GM18498 (cell line): ENCODE data around the gene CANT1.
"Not testable (repeated sequence)": the region's sequence is repeated elsewhere in the genome, so short reads cannot be mapped to it uniquely, and the experiment has no call there.

Experiments used
- ATAC-seq: cut with Tn5 transposase; IDR thresholded peaks from one replicate; pipeline ENCODE4 v1.9.1; 2021; ENCODE audit warnings: mild to moderate bottlenecking, moderate library complexity; ENCODE audit not compliant: unreplicated experiment

CANT1 gene

DNA sequence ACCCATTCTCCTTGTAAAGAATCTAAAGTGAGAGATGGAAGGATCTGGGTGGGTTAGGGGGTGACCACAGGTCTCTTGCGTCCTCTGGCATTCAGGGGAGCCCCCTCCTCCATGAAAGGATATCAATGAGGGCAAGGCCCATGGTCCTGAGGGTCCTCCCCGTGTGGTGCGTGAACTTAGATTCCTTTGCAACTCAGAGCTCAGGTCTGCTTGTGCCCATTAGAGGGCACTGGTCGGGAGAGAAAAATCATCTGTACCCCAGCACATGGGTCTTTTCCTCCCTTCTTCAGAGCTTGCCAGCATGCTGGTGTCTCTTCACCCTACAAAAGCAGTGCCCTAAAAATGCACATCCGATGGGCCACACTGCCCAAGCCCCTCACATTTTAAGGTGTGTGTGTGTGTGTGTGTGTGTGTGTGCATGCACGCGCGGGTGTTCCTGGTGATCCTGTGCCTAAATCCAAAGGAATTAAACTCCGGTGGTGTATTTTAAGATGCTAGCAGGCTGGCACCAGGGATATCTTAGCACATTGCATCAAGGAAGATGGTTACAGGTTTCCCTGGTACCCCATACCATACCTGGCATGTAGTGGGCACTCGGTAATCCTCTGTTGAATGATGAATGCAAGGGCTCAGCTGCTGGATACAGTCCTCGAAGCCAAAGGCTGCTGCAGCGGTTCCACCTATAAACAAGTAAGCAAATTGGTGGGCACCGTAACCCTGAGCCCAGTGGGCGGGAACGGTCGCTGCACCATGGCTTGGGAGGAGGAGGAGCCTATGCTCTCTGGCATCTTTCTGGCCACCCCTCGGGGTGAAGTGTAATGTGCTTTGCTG, 19.1 kb upstream of the CANT1 start:
- no peak for ATAC-seq

DNA sequence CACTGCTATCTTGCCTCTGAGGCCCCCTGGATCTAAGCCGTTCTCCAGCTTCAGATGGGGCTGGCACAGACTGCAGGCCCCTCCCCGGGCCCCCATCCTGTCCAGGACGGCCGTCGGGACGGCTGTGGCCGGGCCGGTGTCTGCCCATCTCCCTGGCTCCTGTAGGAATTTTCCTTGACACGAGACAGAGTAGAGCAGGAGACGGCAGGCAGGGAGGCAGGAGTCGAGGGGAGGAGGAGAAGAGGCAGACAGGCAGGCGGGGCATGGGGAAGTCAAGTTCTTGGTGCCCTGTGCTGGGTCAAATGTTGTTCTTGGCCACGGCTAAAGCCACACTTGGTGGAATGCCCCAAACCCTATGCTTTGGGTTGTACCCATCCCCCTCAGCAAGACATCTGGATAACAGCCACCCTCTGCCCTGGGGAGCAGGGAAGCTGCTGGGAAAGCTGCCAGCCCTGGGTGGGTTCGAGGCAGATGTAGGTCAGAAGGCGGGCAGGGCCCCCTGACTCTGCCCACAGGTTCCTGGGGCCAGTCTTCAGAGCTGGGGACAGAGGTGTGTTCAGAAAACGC, 18.4 kb upstream of the CANT1 start:
- ATAC-seq = no peak

- ATAC-seq = no peak
Observed at GRCh38 chr17:79027274-79027924, 17.8 kb upstream of the CANT1 start.

DNA sequence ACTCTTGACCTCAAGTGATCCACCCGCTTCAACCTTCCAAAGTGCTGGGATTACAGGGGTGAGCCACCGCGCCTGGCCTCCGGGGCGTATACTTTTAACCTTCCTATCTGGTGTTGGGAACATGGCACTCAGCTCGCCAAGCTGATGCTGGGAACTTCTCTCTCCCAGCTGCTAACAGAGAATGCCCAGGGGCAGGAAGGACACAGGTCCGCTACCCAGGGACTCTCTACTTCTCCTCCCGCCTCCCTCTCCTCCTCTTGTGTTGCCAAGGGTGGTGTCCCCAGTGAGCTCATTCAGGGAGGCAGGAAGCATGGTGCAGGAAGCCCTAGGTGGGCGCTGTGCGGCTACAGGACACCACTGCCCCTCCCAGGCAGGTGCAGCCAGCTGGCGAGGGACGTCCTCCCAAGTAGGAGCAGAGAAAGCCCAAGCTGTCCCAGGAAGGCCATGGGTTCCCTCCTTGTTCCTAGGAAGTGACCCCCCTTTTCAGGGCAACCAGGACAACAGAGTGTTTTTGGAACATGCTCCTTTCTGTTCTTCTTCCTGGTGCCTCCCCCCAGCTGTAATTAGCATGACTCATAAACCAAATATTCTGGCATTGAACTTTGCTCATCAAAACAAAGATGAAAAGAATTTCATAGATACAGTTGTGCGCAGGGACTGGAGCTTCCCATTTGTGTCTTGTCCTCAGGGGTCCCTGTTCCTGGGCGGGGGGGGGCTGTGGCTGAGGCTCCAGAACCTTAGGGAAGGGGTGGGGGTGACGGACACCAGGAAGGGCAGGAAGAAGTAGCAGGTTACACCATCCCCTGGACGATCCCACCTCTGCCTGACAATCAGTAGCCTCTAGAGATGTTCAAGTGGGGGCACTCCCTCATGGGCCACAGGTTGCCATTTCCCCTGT, 17.1 kb upstream of the CANT1 start:
- no peak for ATAC-seq

- no peak for ATAC-seq
Observed at GRCh38 chr17:79024901-79025737, 15.6 kb upstream of the CANT1 start.

DNA sequence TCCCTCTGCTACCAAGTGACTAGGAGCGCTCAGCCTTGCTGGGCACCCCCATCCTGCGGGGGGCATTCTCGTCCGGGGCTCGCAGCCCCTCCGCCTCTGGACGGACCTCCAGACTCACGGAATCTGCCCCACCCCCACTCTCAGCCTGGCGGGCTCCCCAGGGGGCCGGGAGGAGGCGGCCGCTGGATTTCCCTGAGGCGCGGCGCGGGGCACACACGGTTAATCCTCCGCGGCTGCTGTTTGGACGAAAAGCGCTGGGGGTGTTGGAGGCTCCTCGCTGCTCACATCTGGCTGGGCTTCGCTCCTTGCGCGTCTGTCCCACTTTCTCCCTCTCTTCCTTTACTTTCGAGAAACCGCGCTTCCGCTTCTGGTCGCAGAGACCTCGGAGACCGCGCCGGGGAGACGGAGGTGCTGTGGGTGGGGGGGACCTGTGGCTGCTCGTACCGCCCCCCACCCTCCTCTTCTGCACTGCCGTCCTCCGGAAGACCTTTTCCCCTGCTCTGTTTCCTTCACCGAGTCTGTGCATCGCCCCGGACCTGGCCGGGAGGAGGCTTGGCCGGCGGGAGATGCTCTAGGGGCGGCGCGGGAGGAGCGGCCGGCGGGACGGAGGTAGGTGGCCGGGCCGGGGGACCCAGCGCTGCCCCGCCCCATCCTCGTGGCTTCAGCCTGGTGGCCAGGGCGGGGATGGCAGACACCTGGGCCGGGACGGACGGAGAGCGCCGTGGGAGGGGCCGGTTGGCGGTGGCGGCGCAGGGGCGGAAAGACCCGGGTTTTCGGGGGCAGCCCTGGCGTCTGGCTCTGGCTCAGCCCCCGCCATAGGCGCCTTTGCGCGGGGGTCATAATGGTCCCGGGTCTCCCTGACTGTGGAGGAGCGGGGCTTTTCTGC, 14.6 kb upstream of the CANT1 start, which contains the start of gene C1QTNF1:
Gene C1QTNF1, plus strand, starts transcription at position 284 of the 886 bp plus-strand sequence. CDS start 19,800 bp downstream, outside the sequence.
- ATAC-seq = no peak

GRCh38 chr17:79023180-79023705, 13.7 kb upstream of the CANT1 start:
- no peak for ATAC-seq

DNA sequence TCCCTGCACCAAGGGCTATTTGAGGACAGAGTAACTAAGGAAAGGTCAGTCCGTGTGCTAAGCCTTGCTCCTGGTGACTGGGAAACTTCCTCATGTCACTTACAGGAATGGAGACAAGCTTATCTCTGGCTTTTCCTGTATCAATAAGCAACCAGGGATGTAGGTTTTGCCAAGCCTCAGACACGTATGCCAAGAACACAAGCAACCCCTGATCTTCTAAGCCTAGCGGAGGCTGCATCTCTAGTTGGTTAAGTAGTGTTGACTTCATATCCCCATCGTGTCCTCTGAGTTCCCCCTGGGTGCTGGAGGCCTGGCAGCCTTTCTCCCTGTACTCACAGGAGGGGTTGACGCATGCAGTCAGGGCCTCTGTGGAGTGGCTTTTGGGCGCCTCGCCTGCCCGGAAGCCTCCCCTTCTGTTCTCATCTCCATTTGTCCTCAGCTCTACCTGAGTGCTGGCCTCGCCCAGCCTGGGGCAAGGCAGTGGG, 13.0 kb upstream of the CANT1 start:
- no peak for ATAC-seq

GRCh38 chr17:79021929-79022328, 12.4 kb upstream of the CANT1 start:
- ATAC-seq = not testable (repeated sequence)

- ATAC-seq = no peak
Observed at GRCh38 chr17:79020631-79021301, 11.2 kb upstream of the CANT1 start.

- ATAC-seq = no peak
Observed at GRCh38 chr17:79019632-79020584, 10.3 kb upstream of the CANT1 start.

GRCh38 chr17:79019261-79019631, 9.7 kb upstream of the CANT1 start:
- no peak for ATAC-seq

DNA sequence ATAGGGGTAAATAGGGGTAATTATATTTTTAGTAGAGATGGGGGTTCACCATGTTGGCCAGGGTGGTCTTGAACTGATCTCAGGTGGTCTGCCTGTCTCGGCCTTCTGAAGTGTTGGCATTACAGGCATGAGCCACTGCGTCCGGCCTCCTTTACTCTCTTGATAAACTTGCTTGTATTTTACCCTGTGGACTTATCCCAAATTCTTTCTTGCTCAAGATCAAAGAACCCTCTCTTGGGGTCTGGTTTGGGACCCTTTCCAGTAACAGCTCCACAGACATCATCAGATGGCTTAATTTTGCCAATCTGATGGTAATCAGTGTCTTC, 8.8 kb upstream of the CANT1 start:
- no peak for ATAC-seq

GRCh38 chr17:79017546-79018369, 8.2 kb upstream of the CANT1 start:
- no peak for ATAC-seq

GRCh38 chr17:79014158-79014758, 4.7 kb upstream of the CANT1 start:
- no peak for ATAC-seq

- no peak for ATAC-seq
Observed at GRCh38 chr17:79012563-79013134, 3.1 kb upstream of the CANT1 start.
